B cell (primary cell): ENCODE results near the gene MPHOSPH8. TPM values are rescaled to one million over a fixed set of nuclear protein-coding genes. Genes with fewer than 3 reads are reported as not detected.
"Not testable (repeated sequence)": the region's sequence is repeated elsewhere in the genome, so short reads cannot be mapped to it uniquely, and the experiment has no call there.

ENCODE experiments used
- ATAC-seq: fragments of 200-7000 bp; cut with Tn5 transposase; one replicate; pipeline ENCODE4 v1.10.0; 2021; ENCODE audit warnings: low read depth, mild to moderate bottlenecking, moderate number of reproducible peaks, moderate library complexity
- CTCF ChIA-PET: fragments of 350-600 bp; sonication (Branson Sonifier 250); formaldehyde crosslinking; loops from one replicate; lab custom pipeline; 2021; ENCODE audit warnings: antibody characterized with exemption, inconsistent platforms; lab: Charles Lee
- POLR2A ChIA-PET: fragments of 350-600 bp; sonication (Branson Sonifier 250); formaldehyde crosslinking; loops from one replicate; lab custom pipeline; 2021; ENCODE audit warnings: antibody characterized with exemption; lab: Charles Lee
- DNase-seq: peaks from one replicate; pipeline ENCODE4 v3.0.0; 2013
- H2AFZ ChIP-seq: 2 replicates; pipeline ENCODE4 v1.6.1; 2012; ENCODE audit warnings: mild to moderate bottlenecking, low read depth, low read length; ENCODE audit not compliant: insufficient read depth, poor library complexity, severe bottlenecking
- H3K27ac ChIP-seq, 2 donors: 1 replicate in 1 of 2; 2 replicates in 1 of 2; pipeline ENCODE4 v1.5.1; 2012 to 2013; ENCODE audit warnings: low read length in 2 of 2, mild to moderate bottlenecking in 2 of 2, moderate library complexity in 1 of 2
- H3K27me3 ChIP-seq, 4 experiments: fragments of 200-600 bp in 1 of 4; sonication (generic) in 1 of 4; replicated peaks in 1 of 4; 1 replicate in 2 of 4; 2 replicates in 2 of 4; pipeline versions ENCODE4 v1.6.1 to v1.7.0; 2013 to 2016; ENCODE audit warnings: low read length in 3 of 4, mild to moderate bottlenecking in 2 of 4, mixed read lengths in 1 of 4, moderate library complexity in 1 of 4; ENCODE audit not compliant: insufficient read depth in 4 of 4, control insufficient read depth in 3 of 4; ENCODE audit errors: control extremely low read depth in 1 of 4
- H3K36me3 ChIP-seq, 2 experiments: replicated peaks in 1 of 2; 1 replicate in 1 of 2; 2 replicates in 1 of 2; pipeline versions ENCODE4 v1.6.1 to v1.7.1; 2013; ENCODE audit warnings: low read length in 1 of 2; ENCODE audit not compliant: insufficient read depth in 2 of 2, control insufficient read depth in 1 of 2; ENCODE audit errors: control extremely low read depth in 1 of 2, extremely low read depth in 1 of 2
- H3K4me1 ChIP-seq, 2 donors: fragments of 200-600 bp in 1 of 2; sonication (generic) in 1 of 2; 1 replicate in 1 of 2; 2 replicates in 1 of 2; pipeline versions ENCODE4 v1.5.1 to v1.6.1; 2013 to 2017; ENCODE audit warnings: low read length in 2 of 2; ENCODE audit not compliant: control insufficient read depth in 2 of 2, insufficient read depth in 2 of 2
- H3K4me2 ChIP-seq: replicated peaks from 2 replicates; pipeline ENCODE3; 2012; ENCODE audit warnings: mild to moderate bottlenecking, low read depth, low read length; ENCODE audit not compliant: poor library complexity, severe bottlenecking
- H3K4me3 ChIP-seq, 5 experiments: fragments of 200-600 bp in 1 of 5; sonication (generic) in 1 of 5; 1 replicate in 3 of 5; 2 replicates in 2 of 5; pipeline versions ENCODE4 v1.5.1 to v1.7.0; 2011 to 2016; ENCODE audit warnings: low read length in 4 of 5, mild to moderate bottlenecking in 4 of 5, low read depth in 2 of 5, control low read depth in 1 of 5, moderate library complexity in 1 of 5; ENCODE audit not compliant: insufficient read depth in 1 of 5; ENCODE audit errors: control extremely low read depth in 1 of 5, extremely low read depth in 1 of 5
- H3K79me2 ChIP-seq: fragments of 200-600 bp; sonication (generic); one replicate; pipeline ENCODE4 v1.6.0; 2016; ENCODE audit warnings: low read length; ENCODE audit not compliant: control insufficient read depth, insufficient read depth
- H3K9ac ChIP-seq: fragments of 200-600 bp; sonication (generic); 2 replicates; pipeline ENCODE4 v1.6.1; 2017; ENCODE audit warnings: mild to moderate bottlenecking, low read length, moderate library complexity
- H3K9me3 ChIP-seq, 3 donors: one replicate each; pipeline versions ENCODE4 v1.6.1 to v1.7.1; 2013; ENCODE audit warnings: low read length in 2 of 3; ENCODE audit not compliant: control insufficient read depth in 2 of 3, insufficient read depth in 1 of 3; ENCODE audit errors: control extremely low read depth in 1 of 3
- H4K20me1 ChIP-seq: 2 replicates; pipeline ENCODE4 v1.6.0; 2012; ENCODE audit warnings: mild to moderate bottlenecking, low read length; ENCODE audit not compliant: insufficient read depth, control insufficient read depth, poor library complexity, severe bottlenecking
- H3K27ac Mint-ChIP-seq: one replicate; pipeline ENCODE4 v1.8.0; 2021; ENCODE audit warnings: mixed read lengths
- H3K27me3 Mint-ChIP-seq: one replicate; pipeline ENCODE4 v1.8.0; 2021; ENCODE audit warnings: mixed read lengths
- H3K4me1 Mint-ChIP-seq: one replicate; pipeline ENCODE4 v1.8.0; 2021; ENCODE audit warnings: mixed read lengths
- H3K4me3 Mint-ChIP-seq: one replicate; pipeline ENCODE4 v1.8.0; 2021; ENCODE audit warnings: mixed read lengths
- H3K9me3 Mint-ChIP-seq: one replicate; pipeline ENCODE4 v1.8.0; 2022; ENCODE audit warnings: mixed read lengths; ENCODE audit not compliant: insufficient read depth
- EZH2 ChIP-seq: IDR thresholded peaks from 2 replicates; pipeline ENCODE4 v1.6.1; 2012; ENCODE audit warnings: borderline replicate concordance, low read depth, mild to moderate bottlenecking, moderate library complexity, low read length; ENCODE audit not compliant: insufficient read depth, poor library complexity, severe bottlenecking
- WGBS: methylation state at CpG from one replicate; pipeline ENCODE4 v1.1.5; 2013; ENCODE audit warnings: missing lambda C conversion rate; ENCODE audit not compliant: insufficient coverage; 5-methylcytosine and 5-hydroxymethylcytosine counted together
- intact Hi-C: fragments of 100-400 bp; cut with micrococcal nuclease; formaldehyde crosslinking; loops from one replicate; pipeline ENCODE4 v1.10.0; 2022
- polyA plus RNA-seq: library from polyadenylated mRNA; depleted of rRNA; stranded (reverse); fragments of >200 nt; gene quantifications from 2 replicates; pipeline ENCODE4 v1.2.3, GENCODE V29; 2012
- total RNA-seq, 2 donors: library from RNA; stranded (reverse); fragments of 120-200 nt in 1 of 2; gene quantifications; 1 replicate in 1 of 2; 2 replicates in 1 of 2; pipeline versions ENCODE4 v1.2.3 to v1.2.4, GENCODE V29; 2013 to 2022
- TF ChIP-seq, protein P1 (sequence below): fragments of 200-600 bp; IDR thresholded peaks from one replicate; pipeline ENCODE4 v1.8.0; 2022; ENCODE audit warnings: antibody characterized with exemption, mild to moderate bottlenecking

The MPHOSPH8 gene
- total and polyA plus RNA-seq, 2 donors (not counting 1 experiment from before 2014, with no cell fraction given) = 25.6 to 106 TPM

- H3K9me3 ChIP-seq = no peaks in the 10 kb centered on the region
- intact Hi-C loops = no loop called here
- Mint-ChIP-seq H3K27ac (no peak overlapping the region), H3K9me3 (no peaks in the 10 kb centered on the region), H3K4me1 (no peaks in the 10 kb centered on the region), H3K4me3 (no peak overlapping the region), H3K27me3 (no peaks in the 10 kb centered on the region)
- peaks cover 0 to 7% of the 10 kb centered on the region in 2 experiments for H3K36me3 ChIP-seq
- no CpG with 5 or more reads among the region's 1 CpG for WGBS
- H3K79me2 ChIP-seq = no peaks in the 10 kb centered on the region
- no peaks in the 10 kb centered on the region for H3K27me3 ChIP-seq
- H2AFZ ChIP-seq = no peak overlapping the region
- H3K4me1 ChIP-seq = no peaks in the 10 kb centered on the region
- H3K4me3 ChIP-seq = no peak overlapping the region
- no peak overlapping the region for H3K9ac ChIP-seq
- CTCF ChIA-PET = no interaction called here
- TF ChIP-seq EZH2 = no peak
- no peaks in the 10 kb centered on the region for H4K20me1 ChIP-seq
- POLR2A ChIA-PET = no interaction called here
- H3K27ac ChIP-seq = no peak overlapping the region
- H3K4me2 ChIP-seq = no peak overlapping the region
- no peak for ATAC-seq
- no peak for DNase-seq
Measured at GRCh38 chr13:19695428-19695827, 62.0 kb downstream of the MPHOSPH8 start.

DNA sequence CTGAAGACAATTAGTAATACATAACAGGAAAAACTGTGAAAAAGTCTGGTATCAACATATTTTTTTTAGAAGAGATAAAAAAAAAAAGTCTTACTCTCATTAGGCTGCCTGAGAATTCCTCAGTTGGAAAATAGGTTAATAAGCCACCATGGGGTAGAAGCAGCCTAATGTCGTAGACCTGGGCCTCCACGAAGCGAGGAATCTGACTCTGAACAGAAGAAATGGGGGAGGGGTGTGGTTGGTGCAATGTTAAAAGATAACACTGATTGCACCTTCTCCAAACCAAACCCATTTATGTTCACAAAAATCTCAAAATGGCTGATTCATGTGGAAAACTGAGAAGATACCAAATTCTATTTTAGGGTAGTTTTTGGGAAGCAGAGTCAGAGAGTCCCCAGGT lies 62.4 kb downstream of the MPHOSPH8 start:
- Histone ChIP-seq H3K4me2 (no peak overlapping the region), H3K9ac (no peak overlapping the region), H3K4me3 (no peak overlapping the region), H3K9me3 (no peaks in the 10 kb centered on the region), H3K79me2 (no peaks in the 10 kb centered on the region), H2AFZ (no peak overlapping the region), H3K36me3 (peaks cover 0 to 7% of the 10 kb centered on the region in 2 experiments), H4K20me1 (no peaks in the 10 kb centered on the region), H3K27me3 (no peaks in the 10 kb centered on the region), H3K4me1 (no peaks in the 10 kb centered on the region), H3K27ac (no peak overlapping the region)
- CTCF ChIA-PET = no interaction called here
- intact Hi-C loops = no loop called here
- H3K27me3 Mint-ChIP-seq = no peaks in the 10 kb centered on the region
- H3K4me3 Mint-ChIP-seq = no peak overlapping the region
- ATAC-seq = no peak
- no CpG with 5 or more reads among the region's 3 CpGs for WGBS
- H3K4me1 Mint-ChIP-seq = no peaks in the 10 kb centered on the region
- no peak for DNase-seq
- POLR2A ChIA-PET = no interaction called here
- no peak for TF ChIP-seq EZH2
- TF ChIP-seq, protein P1, sequence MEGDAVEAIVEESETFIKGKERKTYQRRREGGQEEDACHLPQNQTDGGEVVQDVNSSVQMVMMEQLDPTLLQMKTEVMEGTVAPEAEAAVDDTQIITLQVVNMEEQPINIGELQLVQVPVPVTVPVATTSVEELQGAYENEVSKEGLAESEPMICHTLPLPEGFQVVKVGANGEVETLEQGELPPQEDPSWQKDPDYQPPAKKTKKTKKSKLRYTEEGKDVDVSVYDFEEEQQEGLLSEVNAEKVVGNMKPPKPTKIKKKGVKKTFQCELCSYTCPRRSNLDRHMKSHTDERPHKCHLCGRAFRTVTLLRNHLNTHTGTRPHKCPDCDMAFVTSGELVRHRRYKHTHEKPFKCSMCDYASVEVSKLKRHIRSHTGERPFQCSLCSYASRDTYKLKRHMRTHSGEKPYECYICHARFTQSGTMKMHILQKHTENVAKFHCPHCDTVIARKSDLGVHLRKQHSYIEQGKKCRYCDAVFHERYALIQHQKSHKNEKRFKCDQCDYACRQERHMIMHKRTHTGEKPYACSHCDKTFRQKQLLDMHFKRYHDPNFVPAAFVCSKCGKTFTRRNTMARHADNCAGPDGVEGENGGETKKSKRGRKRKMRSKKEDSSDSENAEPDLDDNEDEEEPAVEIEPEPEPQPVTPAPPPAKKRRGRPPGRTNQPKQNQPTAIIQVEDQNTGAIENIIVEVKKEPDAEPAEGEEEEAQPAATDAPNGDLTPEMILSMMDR = no peak
- no peaks in the 10 kb centered on the region for H3K9me3 Mint-ChIP-seq
- no peak overlapping the region for H3K27ac Mint-ChIP-seq

- ATAC-seq, H3K79me2 ChIP-seq: not testable (repeated sequence)
- 60% methylated on average over 1 of the region's 5 CpGs for WGBS
Measured at GRCh38 chr13:19700963-19701362, 67.5 kb downstream of the MPHOSPH8 start.

More at GRCh38 chr13:19700963-19701362, 67.5 kb downstream of the MPHOSPH8 start:
- H2AFZ ChIP-seq, H3K9me3 Mint-ChIP-seq, H3K4me1 ChIP-seq, DNase-seq, H3K27ac ChIP-seq, intact Hi-C loops, H3K4me3 Mint-ChIP-seq, CTCF ChIA-PET, H3K4me2 ChIP-seq, H3K36me3 ChIP-seq, H3K27me3 ChIP-seq, H4K20me1 ChIP-seq, POLR2A ChIA-PET, H3K9ac ChIP-seq, H3K27ac Mint-ChIP-seq, H3K4me3 ChIP-seq, H3K9me3 ChIP-seq, H3K27me3 Mint-ChIP-seq, H3K4me1 Mint-ChIP-seq: not testable (repeated sequence)
